WTC11 (cell line): ENCODE data around the gene GCAT. TPM values are rescaled to one million over a fixed set of nuclear protein-coding genes. Genes with fewer than 3 reads are reported as not detected.
A peak's percentile ranks its signal among the peaks of the same experiment; 100 is the strongest.

Source experiments
- AFF4 ChIP-seq: sonication (generic); formaldehyde crosslinking; IDR thresholded peaks from 2 replicates; pipeline ENCODE4 v1.8.1; 2023; ENCODE audit warnings: mild to moderate bottlenecking, missing genetic modification reagents, borderline replicate concordance
- ATF2 ChIP-seq: sonication (generic); formaldehyde crosslinking; IDR thresholded peaks from 2 replicates; pipeline ENCODE4 v1.8.1; 2022; ENCODE audit warnings: low read depth, missing genetic modification reagents, borderline replicate concordance
- CREM ChIP-seq: sonication (generic); formaldehyde crosslinking; IDR thresholded peaks from 2 replicates; pipeline ENCODE4 v1.8.1; 2022; ENCODE audit warnings: mild to moderate bottlenecking, missing genetic modification reagents, moderate library complexity
- E2F4 ChIP-seq: sonication (generic); formaldehyde crosslinking; IDR thresholded peaks from 2 replicates; pipeline ENCODE4 v1.8.1; 2022; ENCODE audit warnings: low read depth, mild to moderate bottlenecking, moderate library complexity, missing genetic modification reagents, borderline replicate concordance
- E2F5 ChIP-seq: sonication (generic); formaldehyde crosslinking; IDR thresholded peaks from 2 replicates; pipeline ENCODE4 v1.8.1; 2022; ENCODE audit warnings: mild to moderate bottlenecking, moderate library complexity, missing genetic modification reagents
- ELF4 ChIP-seq: sonication (generic); formaldehyde crosslinking; IDR thresholded peaks from 2 replicates; pipeline ENCODE4 v1.8.1; 2022; ENCODE audit warnings: low read depth, mild to moderate bottlenecking, moderate library complexity, missing genetic modification reagents
- FOXJ3 ChIP-seq: sonication (generic); formaldehyde crosslinking; IDR thresholded peaks from 2 replicates; pipeline ENCODE4 v1.9.0; 2021; ENCODE audit warnings: missing genetic modification reagents, mild to moderate bottlenecking, borderline replicate concordance
- FOXK1 ChIP-seq: sonication (generic); formaldehyde crosslinking; IDR thresholded peaks from 2 replicates; pipeline ENCODE4 v1.8.0; 2022; ENCODE audit warnings: mild to moderate bottlenecking, moderate library complexity, missing genetic modification reagents
- FOXP4 ChIP-seq: sonication (generic); formaldehyde crosslinking; IDR thresholded peaks from 2 replicates; pipeline ENCODE4 v1.8.0; 2022; ENCODE audit warnings: mild to moderate bottlenecking, missing genetic modification reagents
- GABPB1 ChIP-seq: sonication (generic); formaldehyde crosslinking; IDR thresholded peaks from 2 replicates; pipeline ENCODE4 v1.8.1; 2023; ENCODE audit warnings: mild to moderate bottlenecking, missing genetic modification reagents
- HMGXB4 ChIP-seq: sonication (generic); formaldehyde crosslinking; IDR thresholded peaks from 2 replicates; pipeline ENCODE4 v1.8.1; 2023; ENCODE audit warnings: mild to moderate bottlenecking, moderate library complexity, missing genetic modification reagents
- NFE2L1 ChIP-seq: sonication (generic); formaldehyde crosslinking; IDR thresholded peaks from 2 replicates; pipeline ENCODE4 v1.8.1; 2023; ENCODE audit warnings: missing genetic modification reagents
- NR2C2 ChIP-seq: sonication (generic); formaldehyde crosslinking; IDR thresholded peaks from 2 replicates; pipeline ENCODE4 v1.8.0; 2022; ENCODE audit warnings: mild to moderate bottlenecking, missing genetic modification reagents
- NR3C1 ChIP-seq: sonication (generic); formaldehyde crosslinking; conservative IDR thresholded peaks from 2 replicates; pipeline ENCODE4 v1.8.1; 2023; ENCODE audit warnings: low read depth, mild to moderate bottlenecking, missing genetic modification reagents
- TCF7 ChIP-seq: sonication (generic); formaldehyde crosslinking; IDR thresholded peaks from 2 replicates; pipeline ENCODE4 v1.8.0; 2022; ENCODE audit warnings: mild to moderate bottlenecking, low read depth, missing genetic modification reagents, moderate library complexity
- ZBTB21 ChIP-seq: sonication (generic); formaldehyde crosslinking; IDR thresholded peaks from 2 replicates; pipeline ENCODE4 v1.8.1; 2023; ENCODE audit warnings: mild to moderate bottlenecking, missing genetic modification reagents, borderline replicate concordance
- ZNF138 ChIP-seq: sonication (generic); formaldehyde crosslinking; conservative IDR thresholded peaks from 2 replicates; pipeline ENCODE4 v1.8.1; 2022; ENCODE audit warnings: mild to moderate bottlenecking, moderate library complexity, missing genetic modification reagents
- ZNF317 ChIP-seq: sonication (generic); formaldehyde crosslinking; IDR thresholded peaks from 2 replicates; pipeline ENCODE4 v1.8.1; 2023; ENCODE audit warnings: low read depth, mild to moderate bottlenecking, moderate library complexity, missing genetic modification reagents, borderline replicate concordance
- ZNF416 ChIP-seq: fragments of 250-450 bp; sonication (Bioruptor Pico); IDR thresholded peaks from 2 replicates; pipeline ENCODE4 v1.9.0; 2021; ENCODE audit warnings: mild to moderate bottlenecking, inconsistent platforms
- ZNF423 ChIP-seq: fragments of 250-450 bp; sonication (Bioruptor Pico); IDR thresholded peaks from 2 replicates; pipeline ENCODE4 v2.1.2; 2022; ENCODE audit warnings: mild to moderate bottlenecking, moderate library complexity
- ZNF425 ChIP-seq: fragments of 250-450 bp; sonication (Bioruptor Pico); conservative IDR thresholded peaks from 2 replicates; pipeline ENCODE4 v1.9.0; 2021; ENCODE audit warnings: mild to moderate bottlenecking
- total RNA-seq: library from RNA; stranded (reverse); gene quantifications from 3 replicates; pipeline ENCODE4 v1.2.3, GENCODE V29; 2021

Gene GCAT
- total RNA-seq, 1 experiment from 2014 or later: 33.0 TPM

- no peak for TF ChIP-seq ELF4 (CRISPR knock-in tag)
- no peak for TF ChIP-seq ZNF416
- TF ChIP-seq AFF4 (CRISPR knock-in tag): no peak
- TF ChIP-seq ATF2 (CRISPR knock-in tag): no peak
- no peak; the same call in 1 of the 2 replicates for TF ChIP-seq TCF7 (CRISPR knock-in tag)
- TF ChIP-seq FOXK1 (CRISPR knock-in tag): no peak
- peak; percentile 87 for TF ChIP-seq HMGXB4 (CRISPR knock-in tag)
- TF ChIP-seq ZNF425: no peak
- TF ChIP-seq NR3C1 (CRISPR knock-in tag): no peak
- 0 out of 2 replicates have a peak, but pooled peaks have one; percentile 32 for TF ChIP-seq ZNF138 (CRISPR knock-in tag)
- TF ChIP-seq FOXP4 (CRISPR knock-in tag): peak; percentile 17
- no peak for TF ChIP-seq FOXJ3 (CRISPR knock-in tag)
- TF ChIP-seq ZNF423: peak; percentile 91
- no peak for TF ChIP-seq ZNF317 (CRISPR knock-in tag)
- 0 out of 2 replicates have a peak, but pooled peaks have one; percentile 50 for TF ChIP-seq E2F4 (CRISPR knock-in tag)
- peak; percentile 23; the same call in 1 of the 2 replicates for TF ChIP-seq NFE2L1 (CRISPR knock-in tag)
- no peak for TF ChIP-seq GABPB1 (CRISPR knock-in tag)
- TF ChIP-seq ZBTB21 (CRISPR knock-in tag): 0 out of 2 replicates have a peak, but pooled peaks have one; percentile 25
- no peak for TF ChIP-seq NR2C2 (CRISPR knock-in tag)
- peak; percentile 64; the same call in 1 of the 2 replicates for TF ChIP-seq CREM (CRISPR knock-in tag)
- TF ChIP-seq E2F5 (CRISPR knock-in tag): peak; percentile 17; the same call in 1 of the 2 replicates
- TF ChIP-seq, all 79 proteins: peak for 12
Observed at GRCh38 chr22:37824674-37825641, 17.2 kb downstream of the GCAT start (continued).
